Smooth muscle cell (in vitro differentiated cells): ENCODE data around the gene BAG3. TPM values are rescaled to one million over a fixed set of nuclear protein-coding genes. Genes with fewer than 3 reads are reported as not detected.

Experiments used
- DNase-seq: peaks from one replicate; lab custom pipeline; 2025; ENCODE audit not compliant: unreplicated experiment; lab: John Stamatoyannopoulos, UW
- H2AFZ ChIP-seq: fragments of 200-600 bp; sonication (generic); 2 replicates; pipeline ENCODE4 v1.6.0; 2016; ENCODE audit warnings: antibody characterized with exemption, low read depth, mild to moderate bottlenecking
- H3F3A ChIP-seq: fragments of 200-600 bp; sonication (generic); 2 replicates; pipeline ENCODE4 v1.6.0; 2017; ENCODE audit warnings: antibody characterized with exemption, low read depth
- H3K27ac ChIP-seq: fragments of 200-600 bp; sonication (generic); 2 replicates; pipeline ENCODE4 v1.5.1; 2016; ENCODE audit warnings: low read depth, mild to moderate bottlenecking
- H3K27me3 ChIP-seq: fragments of 200-600 bp; sonication (generic); 2 replicates; pipeline ENCODE4 v1.6.1; 2016; ENCODE audit warnings: low read depth, mild to moderate bottlenecking
- H3K36me3 ChIP-seq: fragments of 200-600 bp; sonication (generic); 2 replicates; pipeline ENCODE4 v1.5.1; 2016; ENCODE audit warnings: low read depth
- H3K4me1 ChIP-seq: fragments of 200-600 bp; sonication (generic); 2 replicates; pipeline ENCODE4 v1.5.1; 2016; ENCODE audit warnings: low read depth
- H3K4me2 ChIP-seq: fragments of 200-600 bp; sonication (generic); 2 replicates; pipeline ENCODE4 v1.6.0; 2016; ENCODE audit warnings: mild to moderate bottlenecking
- H3K4me3 ChIP-seq: fragments of 200-600 bp; sonication (generic); 2 replicates; pipeline ENCODE4 v1.5.1; 2016; ENCODE audit warnings: mild to moderate bottlenecking
- H3K79me2 ChIP-seq: fragments of 200-600 bp; sonication (generic); 2 replicates; pipeline ENCODE4 v1.6.0; 2016; ENCODE audit warnings: low read depth, mild to moderate bottlenecking
- H3K9ac ChIP-seq: fragments of 200-600 bp; sonication (generic); 2 replicates; pipeline ENCODE4 v1.6.0; 2016; ENCODE audit warnings: low read depth
- H3K9me3 ChIP-seq: fragments of 200-600 bp; sonication (generic); replicated peaks from 2 replicates; pipeline ENCODE4 v1.5.1; 2016; ENCODE audit warnings: low read depth
- H4K20me1 ChIP-seq: fragments of 200-600 bp; sonication (generic); 2 replicates; pipeline ENCODE4 v1.6.0; 2016; ENCODE audit warnings: low read depth
- CTCF ChIP-seq: fragments of 200-600 bp; sonication (generic); IDR thresholded peaks from 2 replicates; pipeline ENCODE4 v1.5.1; 2017; ENCODE audit warnings: borderline replicate concordance, mild to moderate bottlenecking, antibody characterized with exemption; ENCODE audit not compliant: insufficient read depth, poor library complexity, severe bottlenecking
- WGBS: methylation state at CpG from one replicate; pipeline ENCODE4 v1.1.7; 2016; ENCODE audit warnings: low lambda C conversion rate; 5-methylcytosine and 5-hydroxymethylcytosine counted together
- polyA plus RNA-seq: library from polyadenylated mRNA; unstranded; fragments of >200 nt; fragmentation: Nextera tagmentation; extraction: Ambion mirVana; gene quantifications from 2 replicates; pipeline ENCODE4 v1.2.1, GENCODE V29; 2016
- total RNA-seq: library from RNA; depleted of rRNA; stranded (reverse); fragments of >200 nt; gene quantifications from 2 replicates; pipeline ENCODE4 v1.2.3, GENCODE V29; 2014

BAG3 gene
- total and polyA plus RNA-seq, 2 experiments from 2014 or later = 25.5 to 73.7 TPM

DNA sequence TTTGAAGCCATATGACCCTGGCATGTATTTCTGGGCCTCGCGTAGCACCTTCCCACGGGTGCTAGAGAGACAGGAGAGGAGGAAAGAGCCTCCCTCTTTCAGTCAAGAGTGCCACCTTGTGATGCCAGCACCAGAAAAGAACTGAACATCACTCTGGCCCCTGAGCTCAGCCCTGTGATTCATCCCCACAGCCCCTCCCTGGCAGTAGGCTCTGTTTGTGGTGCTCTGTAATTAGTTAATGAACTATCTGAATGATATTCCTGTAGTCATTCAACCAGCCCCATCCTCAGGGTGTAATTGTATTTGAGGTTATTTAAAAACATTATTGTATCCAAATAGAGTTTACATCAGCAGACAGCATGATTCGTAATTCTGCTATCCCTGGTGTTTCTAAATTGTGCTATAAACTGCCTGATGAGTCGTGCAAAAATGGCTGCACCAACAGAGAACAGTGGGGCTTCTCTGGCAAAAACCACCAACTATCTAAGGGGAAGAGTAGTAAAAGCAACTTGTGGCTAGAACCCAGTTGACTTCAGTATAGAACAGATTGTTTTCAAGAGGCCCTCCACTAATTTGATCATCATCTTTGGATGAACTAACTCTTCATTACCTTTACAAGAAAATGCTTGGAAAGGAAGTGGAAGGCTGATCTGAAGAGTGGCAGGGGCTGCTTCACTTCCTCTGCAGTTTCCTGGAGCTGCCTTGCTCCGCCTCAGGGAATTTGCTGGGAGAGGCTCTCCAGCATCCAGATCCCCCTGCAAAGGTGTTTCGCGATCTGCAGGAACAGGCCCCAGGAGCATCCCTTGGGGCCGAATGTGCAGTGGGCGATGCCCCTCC is 30.7 kb upstream of the BAG3 start:
- Histone ChIP-seq H2AFZ (peak overlapping the region; percentile 75), H3K4me1 (no peaks in the 10 kb centered on the region), H3K36me3 (no peaks in the 10 kb centered on the region), H3K9me3 (no peaks in the 10 kb centered on the region), H3K27me3 (no peaks in the 10 kb centered on the region), H3K4me2 (no peak overlapping the region), H3K9ac (no peak overlapping the region), H3K27ac (no peak overlapping the region), H3K79me2 (no peaks in the 10 kb centered on the region), H4K20me1 (no peaks in the 10 kb centered on the region), H3F3A (peaks cover 6% of the 10 kb centered on the region), H3K4me3 (no peak overlapping the region)
- DNase-seq = no peak
- WGBS = 68% methylated on average over 10 of the region's 10 CpGs
- no peak for TF ChIP-seq CTCF

- DNase-seq = no peak
- H3K27ac ChIP-seq = no peak overlapping the region
- no peaks in the 10 kb centered on the region for H3K4me1 ChIP-seq
- H3K9me3 ChIP-seq = no peaks in the 10 kb centered on the region
- no peak overlapping the region for H3K9ac ChIP-seq
- H3K36me3 ChIP-seq = no peaks in the 10 kb centered on the region
- H2AFZ ChIP-seq = peak overlapping the region; percentile 75
- H3K27me3 ChIP-seq = no peaks in the 10 kb centered on the region
- no peaks in the 10 kb centered on the region for H3K79me2 ChIP-seq
- H3F3A ChIP-seq = peaks cover 6% of the 10 kb centered on the region
- H3K4me2 ChIP-seq = no peak overlapping the region
- no peak overlapping the region for H3K4me3 ChIP-seq
- WGBS = 74% methylated on average over 3 of the region's 3 CpGs
- no peaks in the 10 kb centered on the region for H4K20me1 ChIP-seq
- no peak for TF ChIP-seq CTCF
Observed at GRCh38 chr10:119621078-119621384, 30.1 kb upstream of the BAG3 start.

DNA sequence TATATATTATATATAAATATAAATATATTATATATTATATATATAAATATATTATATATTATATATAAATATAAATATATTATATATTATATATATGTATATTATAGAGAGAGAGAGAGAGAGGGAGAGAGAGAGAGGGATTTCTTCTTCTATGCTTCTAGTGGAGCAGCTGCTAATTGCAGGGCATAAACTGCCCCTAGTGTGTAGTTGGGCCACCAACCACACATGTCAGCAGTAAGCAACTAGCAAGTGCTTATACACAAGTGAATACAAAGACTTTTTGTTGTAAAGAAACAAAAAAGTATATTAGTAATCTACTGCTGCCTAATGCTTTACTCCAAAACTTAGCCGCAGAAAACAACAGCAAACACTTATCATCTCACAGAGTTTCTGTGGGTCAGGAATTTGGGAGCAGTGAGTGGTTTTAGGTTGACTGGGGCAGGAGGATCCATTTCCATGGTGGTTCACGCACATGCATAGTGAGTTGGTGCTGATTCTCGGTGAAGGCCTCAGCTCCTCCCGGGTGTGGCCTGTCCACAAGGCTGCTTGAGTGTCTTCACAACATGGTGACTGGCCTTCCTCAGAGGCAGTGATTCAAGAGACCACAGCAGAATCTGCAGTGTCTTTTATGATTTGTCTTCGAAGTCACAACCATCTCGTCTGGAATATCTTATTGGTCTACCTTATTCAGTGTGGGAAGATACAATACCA is 25.5 kb upstream of the BAG3 start:
- no peaks in the 10 kb centered on the region for H3K4me1 ChIP-seq
- H3F3A ChIP-seq = peaks cover 5% of the 10 kb centered on the region
- no peaks in the 10 kb centered on the region for H3K36me3 ChIP-seq
- H3K4me2 ChIP-seq = no peak overlapping the region
- no peaks in the 10 kb centered on the region for H3K9me3 ChIP-seq
- no peaks in the 10 kb centered on the region for H3K27me3 ChIP-seq
- TF ChIP-seq CTCF = no peak
- H2AFZ ChIP-seq = no peak overlapping the region
- H3K27ac ChIP-seq = no peak overlapping the region
- WGBS = 98% methylated on average over 6 of the region's 6 CpGs
- no peak for DNase-seq
- no peak overlapping the region for H3K4me3 ChIP-seq
- no peaks in the 10 kb centered on the region for H4K20me1 ChIP-seq
- H3K79me2 ChIP-seq = no peaks in the 10 kb centered on the region
- no peak overlapping the region for H3K9ac ChIP-seq
